ENCODE results near the gene FKBP2.

DNA sequence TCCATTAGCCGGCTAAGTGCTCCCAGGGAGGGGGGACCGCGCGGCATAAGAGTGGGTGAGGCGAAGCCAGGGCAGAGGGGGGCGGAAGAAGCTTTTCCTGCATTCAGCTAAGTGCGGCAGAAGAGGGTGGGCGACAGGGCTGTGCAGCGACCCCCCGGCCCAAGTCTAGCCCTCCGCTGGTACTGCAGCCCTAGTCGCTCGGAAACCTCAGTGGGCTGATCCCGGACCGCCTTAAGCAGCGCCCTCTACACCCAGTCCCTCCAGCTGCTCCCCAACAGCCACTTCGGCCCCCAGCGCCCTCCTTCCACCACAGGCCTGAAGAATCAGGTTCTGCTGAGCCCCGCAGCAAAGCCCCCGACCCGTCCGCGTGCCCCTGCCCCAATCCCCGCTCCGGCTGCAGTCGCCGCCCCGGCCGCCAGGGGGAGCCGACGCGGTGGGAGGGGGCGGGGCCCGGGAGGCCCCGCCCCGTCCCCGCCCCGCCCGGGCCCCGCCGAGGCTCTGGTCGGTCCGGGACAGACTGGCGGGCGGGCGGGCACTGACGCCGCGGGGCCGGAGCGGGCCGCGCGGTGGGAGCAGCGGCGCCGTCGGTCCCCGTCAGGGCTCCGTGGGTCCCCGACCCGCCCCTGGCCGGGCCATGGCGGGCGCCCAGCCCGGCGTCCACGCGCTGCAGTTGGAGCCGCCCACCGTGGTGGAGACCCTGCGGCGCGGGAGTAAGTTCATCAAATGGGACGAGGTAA, 10.3 kb downstream of the FKBP2 start, which contains the start of gene PLCB3:
- no peak for TF ChIP-seq EZH2 (IDR thresholded peaks at IDR 0.05; ENCODE audit: borderline replicate concordance)
- TF ChIP-seq, protein P1, sequence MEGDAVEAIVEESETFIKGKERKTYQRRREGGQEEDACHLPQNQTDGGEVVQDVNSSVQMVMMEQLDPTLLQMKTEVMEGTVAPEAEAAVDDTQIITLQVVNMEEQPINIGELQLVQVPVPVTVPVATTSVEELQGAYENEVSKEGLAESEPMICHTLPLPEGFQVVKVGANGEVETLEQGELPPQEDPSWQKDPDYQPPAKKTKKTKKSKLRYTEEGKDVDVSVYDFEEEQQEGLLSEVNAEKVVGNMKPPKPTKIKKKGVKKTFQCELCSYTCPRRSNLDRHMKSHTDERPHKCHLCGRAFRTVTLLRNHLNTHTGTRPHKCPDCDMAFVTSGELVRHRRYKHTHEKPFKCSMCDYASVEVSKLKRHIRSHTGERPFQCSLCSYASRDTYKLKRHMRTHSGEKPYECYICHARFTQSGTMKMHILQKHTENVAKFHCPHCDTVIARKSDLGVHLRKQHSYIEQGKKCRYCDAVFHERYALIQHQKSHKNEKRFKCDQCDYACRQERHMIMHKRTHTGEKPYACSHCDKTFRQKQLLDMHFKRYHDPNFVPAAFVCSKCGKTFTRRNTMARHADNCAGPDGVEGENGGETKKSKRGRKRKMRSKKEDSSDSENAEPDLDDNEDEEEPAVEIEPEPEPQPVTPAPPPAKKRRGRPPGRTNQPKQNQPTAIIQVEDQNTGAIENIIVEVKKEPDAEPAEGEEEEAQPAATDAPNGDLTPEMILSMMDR (IDR thresholded peaks at IDR 0.05; ENCODE audit: poor library complexity), result peak; percentile 81

All from hepatocyte (in vitro differentiated cells).